Osteocyte (in vitro differentiated cells): ENCODE results near the gene ITPKB. TPM values are rescaled to one million over a fixed set of nuclear protein-coding genes. Genes with fewer than 3 reads are reported as not detected.

ENCODE experiments used
- DNase-seq: peaks from one replicate; pipeline ENCODE4 v3.0.0; 2021; ENCODE audit warnings: mixed read lengths; ENCODE audit not compliant: unreplicated experiment; ENCODE audit errors: extremely low spot score
- H3K27ac Mint-ChIP-seq: one replicate; pipeline ENCODE4 v1.8.0; 2021; ENCODE audit warnings: mild to moderate bottlenecking, mixed read lengths; ENCODE audit not compliant: unreplicated experiment
- H3K27me3 Mint-ChIP-seq: one replicate; pipeline ENCODE4 v1.8.0; 2021; ENCODE audit warnings: mixed read lengths; ENCODE audit not compliant: unreplicated experiment
- H3K36me3 Mint-ChIP-seq: one replicate; pipeline ENCODE4 v1.8.0; 2021; ENCODE audit warnings: mixed read lengths; ENCODE audit not compliant: unreplicated experiment
- H3K4me1 Mint-ChIP-seq: one replicate; pipeline ENCODE4 v1.8.0; 2021; ENCODE audit warnings: mixed read lengths; ENCODE audit not compliant: unreplicated experiment
- H3K4me3 Mint-ChIP-seq: one replicate; pipeline ENCODE4 v1.8.0; 2021; ENCODE audit warnings: mild to moderate bottlenecking, moderate library complexity, mixed read lengths; ENCODE audit not compliant: unreplicated experiment
- H3K9me3 Mint-ChIP-seq: one replicate; pipeline ENCODE4 v1.8.0; 2021; ENCODE audit warnings: mixed read lengths; ENCODE audit not compliant: unreplicated experiment
- CTCF ChIP-seq: fragments of 200-600 bp; sonication (generic); IDR thresholded peaks from 2 replicates; pipeline ENCODE4 v1.5.0; 2021; ENCODE audit warnings: antibody characterized with exemption, mild to moderate bottlenecking, moderate library complexity
- total RNA-seq: library from RNA; stranded (reverse); gene quantifications from 2 replicates; pipeline ENCODE4 v1.2.1, GENCODE V29; 2021

The ITPKB gene
- total RNA-seq, 1 donor from 2014 or later, result 28.3 TPM

GRCh38 chr1:226589008-226589733 lies 149.9 kb downstream of the ITPKB start:
- Mint-ChIP-seq H3K27ac (no peak overlapping the region), H3K27me3 (peaks cover 34% of the 10 kb centered on the region), H3K4me1 (no peaks in the 10 kb centered on the region), H3K9me3 (no peaks in the 10 kb centered on the region), H3K4me3 (no peak overlapping the region), H3K36me3 (no peaks in the 10 kb centered on the region)
- DNase-seq, result no peak
- no peak for TF ChIP-seq CTCF

- DNase-seq, result no peak
- TF ChIP-seq CTCF, result no peak
- H3K27ac Mint-ChIP-seq, result no peak overlapping the region
- peaks cover 32% of the 10 kb centered on the region for H3K27me3 Mint-ChIP-seq
- no peaks in the 10 kb centered on the region for H3K4me1 Mint-ChIP-seq
- no peaks in the 10 kb centered on the region for H3K9me3 Mint-ChIP-seq
- no peaks in the 10 kb centered on the region for H3K36me3 Mint-ChIP-seq
- H3K4me3 Mint-ChIP-seq, result no peak overlapping the region
Measured at GRCh38 chr1:226588484-226588883, 150.6 kb downstream of the ITPKB start.

DNA sequence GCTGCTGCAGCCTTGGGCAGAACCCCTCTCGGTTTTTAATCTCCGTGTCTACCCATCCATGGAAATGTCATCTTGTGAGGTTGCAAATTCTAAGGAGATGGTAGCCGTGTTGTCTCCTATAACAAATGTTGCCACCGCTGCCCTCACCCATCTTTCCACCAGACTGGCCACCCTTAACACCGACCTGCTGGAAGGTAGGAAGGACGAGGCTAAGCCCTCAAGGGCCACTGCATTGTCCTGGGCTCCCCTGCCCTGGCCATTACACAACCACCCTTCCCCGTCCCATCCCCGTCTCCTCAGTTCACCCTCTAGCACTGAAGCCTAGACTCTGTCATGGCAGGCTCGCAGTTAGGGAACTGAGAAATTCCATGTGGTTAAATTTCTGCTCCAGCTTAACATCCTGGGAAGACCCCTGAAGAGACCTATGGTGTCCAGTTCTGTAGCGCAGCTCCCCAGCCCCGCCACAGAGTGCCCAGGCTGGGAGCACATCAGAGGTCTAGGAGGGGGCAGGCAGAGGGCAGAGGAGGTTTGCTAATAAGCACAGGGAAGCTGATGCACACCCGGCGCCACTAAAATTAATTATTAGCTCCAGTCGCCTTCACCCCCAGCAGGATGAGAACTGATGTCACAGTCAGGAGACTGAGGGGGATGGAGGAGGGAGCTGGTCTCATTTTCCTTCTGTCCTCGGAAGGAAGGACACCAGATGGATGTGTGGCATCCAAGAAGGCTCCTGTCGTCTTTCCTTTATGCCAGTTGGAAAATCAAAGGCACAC lies 152.2 kb downstream of the ITPKB start:
- no peak overlapping the region for H3K27ac Mint-ChIP-seq
- H3K4me3 Mint-ChIP-seq, result no peak overlapping the region
- H3K36me3 Mint-ChIP-seq, result no peaks in the 10 kb centered on the region
- TF ChIP-seq CTCF, result no peak
- peaks cover 28% of the 10 kb centered on the region for H3K27me3 Mint-ChIP-seq
- no peaks in the 10 kb centered on the region for H3K4me1 Mint-ChIP-seq
- H3K9me3 Mint-ChIP-seq, result no peaks in the 10 kb centered on the region
- no peak for DNase-seq

DNA sequence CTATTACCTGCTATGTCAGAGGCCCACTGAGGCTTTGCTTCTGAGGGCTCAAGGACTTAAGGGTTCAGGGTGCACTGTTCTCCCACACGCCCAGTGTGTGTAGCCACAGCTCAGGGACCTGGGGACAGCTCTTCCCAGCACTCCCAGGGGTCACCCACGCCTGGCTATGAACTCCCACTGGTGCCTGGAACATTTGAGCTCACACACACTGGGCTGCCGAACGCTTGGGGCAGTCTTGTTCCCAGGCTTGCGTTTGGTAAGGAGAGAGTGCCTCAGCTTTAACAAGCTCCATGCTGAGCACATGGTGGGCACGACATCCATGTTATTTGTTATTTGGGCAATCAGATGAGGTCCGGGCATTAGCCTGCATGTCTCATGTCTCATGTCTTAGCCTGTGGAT lies 153.0 kb downstream of the ITPKB start:
- TF ChIP-seq CTCF, result no peak
- no peak overlapping the region for H3K27ac Mint-ChIP-seq
- H3K4me3 Mint-ChIP-seq, result no peak overlapping the region
- peaks cover 28% of the 10 kb centered on the region for H3K27me3 Mint-ChIP-seq
- no peak for DNase-seq
- no peaks in the 10 kb centered on the region for H3K4me1 Mint-ChIP-seq
- H3K36me3 Mint-ChIP-seq, result no peaks in the 10 kb centered on the region
- H3K9me3 Mint-ChIP-seq, result no peaks in the 10 kb centered on the region

- peaks cover 21% of the 10 kb centered on the region for H3K27me3 Mint-ChIP-seq
- H3K27ac Mint-ChIP-seq, result no peak overlapping the region
- TF ChIP-seq CTCF, result no peak
Measured at GRCh38 chr1:226584164-226584563, 154.9 kb downstream of the ITPKB start.

More at GRCh38 chr1:226584164-226584563, 154.9 kb downstream of the ITPKB start:
- no peak for DNase-seq
- no peaks in the 10 kb centered on the region for H3K36me3 Mint-ChIP-seq
- no peaks in the 10 kb centered on the region for H3K4me1 Mint-ChIP-seq
- no peak overlapping the region for H3K4me3 Mint-ChIP-seq
- peaks cover 5% of the 10 kb centered on the region for H3K9me3 Mint-ChIP-seq
